ENCODE data around the gene GPR55. TPM values are rescaled to one million over a fixed set of nuclear protein-coding genes. Genes with fewer than 3 reads are reported as not detected.

GPR55 gene
- total and polyA plus RNA-seq, 11 donors, result 0.03 to 0.36 (median 0.11) TPM; not detected in 6

DNA sequence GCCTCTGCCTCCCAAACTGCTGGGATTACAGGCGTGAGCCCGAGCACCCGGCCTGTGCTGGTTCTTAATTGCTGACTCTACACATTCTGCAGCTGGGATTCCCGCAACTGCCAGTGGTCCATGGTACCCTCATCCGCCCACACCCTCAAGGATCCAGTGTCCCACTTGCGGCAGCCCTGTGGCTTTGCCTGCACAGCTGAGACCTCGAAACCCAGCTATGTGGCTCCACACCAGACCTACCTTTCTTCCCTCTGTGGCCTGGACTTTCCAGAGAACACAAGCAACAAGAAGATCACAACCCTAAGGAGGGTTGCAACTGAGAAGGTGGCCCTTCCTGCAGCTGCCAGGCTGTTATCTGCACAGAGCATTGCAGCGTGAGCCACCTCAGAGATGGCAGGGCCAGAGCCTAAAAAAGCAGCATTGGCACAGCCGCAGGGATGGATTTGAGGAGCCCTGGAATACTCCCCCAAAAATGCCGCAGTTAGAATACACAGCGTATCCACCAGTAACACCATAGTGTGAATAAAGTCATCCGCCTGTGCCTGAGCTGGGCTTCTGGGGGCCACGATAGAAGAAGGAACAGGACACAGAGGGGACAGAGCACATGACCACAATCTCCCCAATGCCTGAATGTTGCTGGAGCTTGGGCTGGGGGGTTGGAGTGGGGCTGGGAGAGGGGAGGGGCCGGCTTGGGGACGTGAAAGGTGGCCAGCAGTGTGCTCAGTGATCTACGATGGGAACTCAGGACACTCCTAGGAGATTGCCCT lies 1.9 kb downstream of the GPR55 start:
- H3K9me3 ChIP-seq, result no peaks in the 10 kb centered on the region
- H3K27me3 ChIP-seq, result peaks cover 0 to 11% (median 0%) of the 10 kb centered on the region in 9 donors
- peak in 1 of 5 donors; percentile 15 for DNase-seq
- no peak overlapping the region for H3K27ac ChIP-seq
- TF ChIP-seq, protein P1, sequence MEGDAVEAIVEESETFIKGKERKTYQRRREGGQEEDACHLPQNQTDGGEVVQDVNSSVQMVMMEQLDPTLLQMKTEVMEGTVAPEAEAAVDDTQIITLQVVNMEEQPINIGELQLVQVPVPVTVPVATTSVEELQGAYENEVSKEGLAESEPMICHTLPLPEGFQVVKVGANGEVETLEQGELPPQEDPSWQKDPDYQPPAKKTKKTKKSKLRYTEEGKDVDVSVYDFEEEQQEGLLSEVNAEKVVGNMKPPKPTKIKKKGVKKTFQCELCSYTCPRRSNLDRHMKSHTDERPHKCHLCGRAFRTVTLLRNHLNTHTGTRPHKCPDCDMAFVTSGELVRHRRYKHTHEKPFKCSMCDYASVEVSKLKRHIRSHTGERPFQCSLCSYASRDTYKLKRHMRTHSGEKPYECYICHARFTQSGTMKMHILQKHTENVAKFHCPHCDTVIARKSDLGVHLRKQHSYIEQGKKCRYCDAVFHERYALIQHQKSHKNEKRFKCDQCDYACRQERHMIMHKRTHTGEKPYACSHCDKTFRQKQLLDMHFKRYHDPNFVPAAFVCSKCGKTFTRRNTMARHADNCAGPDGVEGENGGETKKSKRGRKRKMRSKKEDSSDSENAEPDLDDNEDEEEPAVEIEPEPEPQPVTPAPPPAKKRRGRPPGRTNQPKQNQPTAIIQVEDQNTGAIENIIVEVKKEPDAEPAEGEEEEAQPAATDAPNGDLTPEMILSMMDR (IDR thresholded peaks at IDR 0.05), result no peak
- no peak for TF ChIP-seq POLR2A (IDR thresholded peaks at IDR 0.05)
- H3K4me1 ChIP-seq, result peaks cover 0 to 10% (median 0%) of the 10 kb centered on the region in 12 donors
- no peak for ATAC-seq
- intact Hi-C loops (cut with DNase I), result no loop called here
- 93 to 97% (median 94%) methylated on average over 16 of the region's 16 CpGs for WGBS, 4 donors
- no peaks in the 10 kb centered on the region for H3K36me3 ChIP-seq
- H3K4me3 ChIP-seq, result no peak overlapping the region

DNA sequence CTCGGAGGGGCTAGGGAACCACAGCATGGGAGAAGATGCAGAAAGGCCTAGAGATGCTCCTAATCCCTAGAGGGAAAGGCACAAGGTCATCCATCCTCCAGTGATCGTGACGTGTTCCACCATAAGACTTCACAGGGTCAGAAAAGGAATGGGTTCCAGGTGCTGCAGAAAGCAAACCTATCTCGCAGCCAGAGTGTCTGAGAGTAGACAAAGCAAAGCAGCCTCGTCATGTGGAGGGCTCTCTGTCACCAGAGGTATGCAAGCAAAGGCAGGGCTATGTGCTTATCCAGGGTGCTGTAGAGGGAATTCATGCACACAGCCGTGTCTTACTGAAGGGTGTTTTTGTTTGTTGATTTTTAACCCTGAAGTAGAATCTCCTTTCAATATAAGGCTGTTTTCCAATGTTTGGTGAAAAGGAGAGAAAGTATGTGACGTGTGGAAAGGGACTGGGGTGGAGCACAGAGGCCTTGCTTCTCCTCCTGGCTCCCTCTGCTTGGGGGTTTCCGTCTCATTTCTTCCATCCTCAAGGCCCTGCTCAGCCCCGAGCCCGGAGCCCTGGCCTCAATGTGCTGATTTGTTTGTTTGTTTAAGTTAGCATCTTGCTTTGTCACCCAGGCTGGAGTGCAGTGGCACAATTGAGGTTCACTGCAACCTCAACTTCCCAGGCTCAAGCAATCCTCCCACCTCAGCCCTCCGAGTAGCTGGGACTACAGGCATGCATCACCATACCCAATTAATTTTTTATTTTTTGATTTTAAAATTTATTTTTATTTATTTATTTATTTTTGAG lies 3.0 kb downstream of the GPR55 start:
- WGBS, 4 donors, result 75 to 79% (median 77%) methylated on average over 11 of the region's 11 CpGs
- TF ChIP-seq POLR2A (IDR thresholded peaks at IDR 0.05), result no peak
- TF ChIP-seq, protein P1 (IDR thresholded peaks at IDR 0.05), result no peak
- Histone ChIP-seq H3K36me3 (no peaks in the 10 kb centered on the region), H3K27ac (no peak overlapping the region), H3K4me1 (peaks cover 0 to 10% (median 0%) of the 10 kb centered on the region in 12 donors), H3K4me3 (no peak overlapping the region), H3K27me3 (peaks cover 0 to 19% (median 0%) of the 10 kb centered on the region in 9 donors), H3K9me3 (no peaks in the 10 kb centered on the region)
- ATAC-seq, result no peak
- intact Hi-C loops (cut with DNase I), result no loop called here
- DNase-seq, result peak in 2 of 5 donors; percentile 7 to 27

DNA sequence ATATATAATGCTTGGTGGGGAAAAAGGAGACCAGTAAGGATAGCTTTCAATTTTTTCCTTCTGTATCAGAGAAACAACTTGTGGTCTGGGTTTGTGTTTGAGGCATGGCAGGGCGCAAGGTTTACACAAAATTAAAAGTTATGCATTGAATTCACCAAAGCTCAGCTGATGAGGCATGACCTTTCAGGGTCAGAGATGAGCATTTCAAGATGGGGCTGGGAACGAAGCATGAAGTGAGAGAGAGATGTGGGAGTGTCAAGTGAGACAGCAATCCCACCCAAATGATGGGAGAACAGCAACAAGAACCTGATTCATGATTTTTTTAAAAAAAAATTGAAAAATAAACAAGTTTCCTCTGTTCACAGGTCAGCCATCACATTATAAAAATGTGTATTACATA lies 4.9 kb downstream of the GPR55 start:
- no peaks in the 10 kb centered on the region for H3K9me3 ChIP-seq
- no peak overlapping the region for H3K27ac ChIP-seq
- no peak for TF ChIP-seq POLR2A (IDR thresholded peaks at IDR 0.05)
- TF ChIP-seq, protein P1 (IDR thresholded peaks at IDR 0.05), result no peak
- 71 to 83% (median 75%) methylated on average over 2 of the region's 2 CpGs for WGBS, 4 donors
- H3K27me3 ChIP-seq, result peaks cover 0 to 21% (median 0%) of the 10 kb centered on the region in 9 donors
- intact Hi-C loops (cut with DNase I), result no loop called here
- H3K36me3 ChIP-seq, result no peaks in the 10 kb centered on the region
- no peak for DNase-seq
- peaks cover 0 to 10% (median 0%) of the 10 kb centered on the region in 12 donors for H3K4me1 ChIP-seq
- no peak for ATAC-seq
- no peak overlapping the region for H3K4me3 ChIP-seq

DNA sequence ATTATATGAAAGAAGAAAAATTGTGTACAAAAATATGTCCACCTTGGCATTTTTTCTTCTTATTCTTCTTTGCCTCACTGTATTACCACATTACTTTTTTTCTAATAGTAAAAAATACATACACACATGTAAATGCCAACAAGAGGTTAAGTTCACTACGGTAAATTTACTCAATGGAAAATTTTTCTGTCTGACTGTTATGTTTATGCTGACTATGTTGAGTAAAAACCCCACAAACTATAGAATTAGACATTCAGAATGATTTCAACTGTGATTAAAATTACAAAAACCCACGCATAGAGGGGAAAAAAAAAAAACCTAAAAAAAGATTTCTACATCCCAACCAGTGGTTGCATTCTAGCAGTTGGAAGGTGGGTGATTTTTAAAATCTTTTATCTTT lies 5.4 kb downstream of the GPR55 start:
- Histone ChIP-seq H3K9me3 (no peaks in the 10 kb centered on the region), H3K4me1 (peaks cover 0 to 9% (median 0%) of the 10 kb centered on the region in 12 donors), H3K4me3 (no peak overlapping the region), H3K36me3 (no peaks in the 10 kb centered on the region), H3K27ac (no peak overlapping the region), H3K27me3 (peaks cover 0 to 21% (median 0%) of the 10 kb centered on the region in 9 donors)
- WGBS, 4 donors, result 75 to 84% (median 79%) methylated on average over 2 of the region's 2 CpGs
- TF ChIP-seq POLR2A (IDR thresholded peaks at IDR 0.05), result no peak
- TF ChIP-seq, protein P1 (IDR thresholded peaks at IDR 0.05), result no peak
- ATAC-seq (no peak), DNase-seq (no peak)
- intact Hi-C loops (cut with DNase I), result no loop called here
